Stimulated activated CD4-positive, alpha-beta T cell treated with anti-CD3 and anti-CD28 coated beads, Interleukin-12 subunit alpha, Interleukin-12 subunit beta, amount 100 ng/mL, for 48 hours (primary cell): ENCODE measurements around the gene HNRNPM.

ENCODE experiments used
- DNase-seq, 3 donors: peaks; one replicate each; pipeline ENCODE4 v3.0.0-alpha.2; 2020; ENCODE audit warnings: low read depth in 2 of 3, low spot score in 1 of 3

HNRNPM gene

DNA sequence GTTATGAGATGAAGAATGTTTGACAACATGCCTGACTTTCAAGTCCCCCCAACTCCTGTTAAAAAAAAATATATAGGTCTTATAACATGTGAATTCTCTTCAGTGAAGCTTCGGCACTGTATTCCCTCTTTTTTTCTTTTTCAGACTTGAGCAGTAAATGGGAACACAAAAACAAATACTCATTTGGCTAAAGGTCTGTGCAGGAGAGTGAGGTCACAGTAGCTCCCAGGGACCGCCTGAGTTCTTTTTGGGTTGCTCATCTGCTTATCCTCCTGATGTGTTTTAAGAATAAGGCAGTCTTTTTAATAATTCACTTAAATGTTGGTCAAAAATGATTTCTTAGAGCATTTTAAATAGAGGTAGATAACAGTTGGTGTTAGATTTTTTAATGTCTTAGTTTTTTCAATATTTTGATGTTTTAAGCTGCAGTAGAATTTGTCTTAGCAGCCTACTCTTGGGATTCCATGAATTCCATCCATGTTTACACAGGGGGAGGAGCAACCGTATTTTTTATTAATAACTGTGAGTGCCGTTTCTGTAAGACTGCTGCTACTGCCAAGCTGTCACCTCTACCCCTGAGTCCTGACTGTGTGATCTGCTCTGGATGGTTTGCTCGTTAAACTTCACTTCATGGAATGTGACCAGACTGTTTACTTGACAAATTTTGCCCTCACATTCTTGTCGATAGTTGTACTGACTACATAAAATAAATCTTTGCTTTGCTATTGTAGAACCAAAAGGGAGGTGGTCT, 14.9 kb downstream of the HNRNPM start:
- no peak for DNase-seq

GRCh38 chr19:8460516-8461298, 15.9 kb downstream of the HNRNPM start:
- no peak for DNase-seq

DNA sequence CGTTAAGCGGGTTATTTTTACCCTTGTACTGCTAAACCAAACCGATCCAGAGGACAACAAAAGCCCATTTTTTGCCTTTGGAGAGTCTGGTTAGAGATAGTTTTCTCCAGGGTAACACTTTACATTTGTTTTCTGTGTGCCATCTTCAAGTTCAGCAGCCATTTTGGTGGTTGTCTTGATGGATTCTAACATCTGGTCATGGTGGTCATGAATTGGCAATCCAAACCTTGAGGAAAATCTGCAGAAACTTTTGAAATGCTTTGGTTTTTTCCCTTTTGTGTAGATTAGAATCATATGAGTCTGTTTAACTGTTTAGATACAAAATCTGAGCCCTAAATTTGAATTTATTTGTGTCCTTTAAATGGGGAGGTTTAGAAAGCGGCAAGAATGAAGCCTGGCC, 16.6 kb downstream of the HNRNPM start:
- no peak for DNase-seq

DNA sequence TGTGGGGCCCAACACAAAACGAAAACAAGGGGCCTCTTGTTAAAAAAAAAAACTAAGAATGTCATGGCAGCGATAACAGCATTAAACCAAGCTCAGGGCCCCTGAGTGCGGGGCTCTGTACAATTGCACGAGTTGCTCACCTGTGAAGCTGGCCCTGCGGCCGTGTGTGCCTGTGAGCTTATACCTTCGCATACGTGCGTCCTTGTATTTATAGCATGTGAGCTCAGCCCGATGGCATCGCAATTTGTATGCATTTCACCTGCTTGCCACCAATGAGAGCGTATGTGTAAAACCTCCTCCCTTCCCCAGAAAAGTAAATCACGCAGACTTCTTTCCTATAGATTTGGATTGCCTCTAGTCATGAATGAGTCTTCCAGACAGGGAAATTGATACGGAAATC, 17.1 kb downstream of the HNRNPM start:
- no peak for DNase-seq

- no peak for DNase-seq
Measured at GRCh38 chr19:8462571-8462970, 17.8 kb downstream of the HNRNPM start.

- no peak for DNase-seq
Measured at GRCh38 chr19:8463365-8463764, 18.6 kb downstream of the HNRNPM start.

GRCh38 chr19:8466018-8466417, 21.2 kb downstream of the HNRNPM start:
- DNase-seq, result no peak

DNA sequence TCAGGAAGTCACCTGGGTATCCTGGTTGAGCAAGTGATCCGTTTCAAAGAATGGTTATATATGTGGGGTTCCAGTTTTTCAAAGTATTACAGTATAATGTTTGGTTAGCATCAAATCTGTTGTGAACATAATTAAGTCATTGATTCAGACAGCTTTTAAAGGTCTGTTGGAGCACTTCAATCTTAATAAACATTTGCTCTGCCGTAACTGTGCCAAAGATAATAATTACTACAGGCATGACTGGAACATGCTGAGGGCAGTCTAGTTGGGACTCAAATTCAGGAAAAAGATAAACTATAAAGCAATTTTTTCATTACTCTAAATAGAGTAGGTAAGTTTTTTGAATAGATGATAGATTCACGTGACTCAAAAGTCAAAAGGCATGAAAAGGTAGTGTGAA, 23.3 kb downstream of the HNRNPM start:
- no peak for DNase-seq

DNA sequence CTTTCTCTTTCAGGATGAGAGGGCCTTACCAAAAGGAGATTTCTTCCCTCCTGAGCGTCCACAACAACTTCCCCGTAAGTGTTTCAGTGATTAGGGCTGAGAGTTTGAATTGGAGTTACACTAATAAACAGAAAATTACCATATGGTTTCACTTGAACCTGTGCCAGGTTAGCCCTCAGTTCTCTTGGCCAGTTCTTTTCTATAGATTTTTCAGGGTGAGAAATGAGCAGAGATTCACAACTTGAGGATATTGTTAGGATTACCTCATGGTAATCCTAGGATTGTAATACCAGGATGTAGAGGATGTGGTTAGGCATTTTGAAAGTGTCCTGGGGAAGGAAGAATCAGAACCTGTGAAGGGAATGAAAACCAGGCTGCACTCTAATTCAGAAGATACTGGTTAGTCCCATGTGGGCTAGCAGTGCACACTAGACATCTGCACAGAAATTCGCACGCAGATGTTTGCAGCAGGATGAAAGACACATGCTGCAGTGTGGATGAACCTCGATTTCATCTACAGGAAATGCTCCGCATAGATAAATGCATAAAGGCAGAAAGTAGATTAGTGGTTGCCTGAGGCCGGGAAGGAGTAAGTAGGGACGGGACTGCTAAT, 24.1 kb downstream of the HNRNPM start:
- no peak for DNase-seq

DNA sequence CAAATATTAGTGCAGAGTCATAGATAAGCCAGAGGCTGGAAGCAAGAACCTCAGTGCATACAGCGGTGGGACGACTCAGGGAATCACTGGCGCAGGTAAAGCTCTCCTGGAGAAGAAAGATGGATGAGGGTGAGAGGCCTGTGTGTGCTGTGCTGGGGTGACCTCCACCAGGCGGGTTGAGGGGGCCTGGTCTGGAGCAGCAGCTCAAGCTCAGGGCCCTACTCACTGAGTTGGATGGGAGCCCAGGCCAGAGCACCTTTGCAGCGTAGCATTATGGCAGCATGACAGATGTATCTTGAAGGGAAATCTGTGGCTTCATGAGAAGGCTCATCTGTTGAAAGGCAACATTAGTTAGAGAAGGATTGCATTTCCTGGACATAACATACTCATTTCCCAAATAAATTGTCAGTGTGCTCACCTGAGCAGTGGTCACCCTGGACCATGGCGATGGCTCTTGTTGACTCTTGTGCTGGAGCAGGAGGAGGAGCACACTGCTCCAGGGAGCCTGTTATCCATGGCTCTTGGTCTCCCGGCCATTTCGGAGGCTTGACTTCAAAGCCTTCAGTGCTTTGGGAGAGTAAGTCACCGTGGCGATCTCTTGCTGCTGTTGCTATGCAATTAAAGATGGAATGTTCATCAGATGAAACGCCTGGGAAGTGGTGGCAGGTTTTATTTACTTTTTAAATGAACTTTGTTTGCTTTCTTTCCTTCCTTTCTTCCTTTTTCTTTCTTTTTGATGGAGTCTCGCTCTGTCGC, 25.0 kb downstream of the HNRNPM start:
- no peak for DNase-seq

GRCh38 chr19:8473648-8474476, 29.1 kb downstream of the HNRNPM start:
- DNase-seq, result no peak

DNA sequence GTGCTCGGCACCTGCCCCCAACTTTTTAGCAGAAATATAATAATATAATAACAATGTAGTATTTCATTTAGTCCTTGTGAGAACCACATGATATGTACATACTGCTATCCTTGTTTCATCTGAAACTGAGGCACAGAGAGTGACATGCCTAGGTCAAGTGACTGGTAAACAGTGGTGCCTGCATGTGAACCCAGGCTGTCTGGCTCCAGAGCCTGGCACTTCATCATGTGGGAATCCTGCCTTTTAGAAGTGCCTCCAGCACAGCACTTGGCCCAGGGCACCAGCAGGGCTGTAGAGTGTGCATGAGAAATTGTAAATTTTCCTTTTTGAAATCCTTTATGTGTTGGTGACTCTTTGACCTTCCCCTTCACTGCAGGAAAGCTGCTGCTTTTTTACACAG, 30.2 kb downstream of the HNRNPM start:
- no peak for DNase-seq

DNA sequence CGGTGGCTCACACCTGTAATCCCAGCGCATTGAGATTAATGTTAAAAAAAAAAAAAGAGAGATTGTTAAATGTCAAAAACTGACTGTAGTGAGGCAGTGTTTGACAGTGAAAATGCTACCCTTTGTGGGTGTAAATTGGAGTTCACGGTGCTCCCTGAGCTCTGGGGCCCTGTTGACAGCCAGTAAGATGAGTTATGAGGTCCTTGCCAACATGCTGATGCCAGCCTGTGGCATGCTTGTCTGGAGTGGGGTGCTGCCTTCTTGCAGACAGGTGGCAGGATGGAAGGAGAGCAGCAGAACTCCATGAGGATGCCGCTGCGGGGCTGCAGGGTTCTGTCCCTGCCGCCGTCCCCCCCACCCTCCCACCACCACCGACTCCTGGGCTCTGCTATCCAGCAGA, 31.7 kb downstream of the HNRNPM start:
- DNase-seq, result no peak

- no peak for DNase-seq
Measured at GRCh38 chr19:8477889-8478288, 33.1 kb downstream of the HNRNPM start.

DNA sequence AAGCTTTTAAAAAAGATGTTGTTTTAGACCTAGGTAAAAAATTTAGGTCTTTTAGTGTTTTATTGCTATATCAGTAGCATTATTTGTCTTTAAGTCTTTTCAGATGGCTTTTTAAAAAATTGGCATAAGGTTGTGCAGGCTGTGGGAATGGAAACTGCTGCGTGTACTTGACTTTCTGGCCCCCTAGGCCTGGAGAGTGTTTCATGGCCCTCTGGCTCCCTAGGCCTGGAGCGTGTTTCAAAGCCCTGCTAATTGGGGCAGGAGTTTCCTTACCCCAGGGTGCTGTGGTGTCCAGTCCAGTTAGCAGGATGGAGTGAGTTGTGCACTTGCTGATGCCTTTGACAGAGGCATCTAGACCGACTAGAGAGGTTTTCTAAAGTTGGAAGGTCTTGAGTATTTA, 33.8 kb downstream of the HNRNPM start:
- no peak for DNase-seq

GRCh38 chr19:8481201-8481600, 36.4 kb downstream of the HNRNPM start:
- DNase-seq, result no peak

- DNase-seq, result no peak
Measured at GRCh38 chr19:8481616-8482015, 36.8 kb downstream of the HNRNPM start.

- DNase-seq, result no peak
Measured at GRCh38 chr19:8482696-8483095, 37.9 kb downstream of the HNRNPM start.

GRCh38 chr19:8483165-8483564, 38.4 kb downstream of the HNRNPM start:
- no peak for DNase-seq

GRCh38 chr19:8484331-8484894, 39.6 kb downstream of the HNRNPM start:
- no peak for DNase-seq
